ENCODE measurements around the gene PEX26. TPM values are rescaled to one million over a fixed set of nuclear protein-coding genes. Genes with fewer than 3 reads are reported as not detected.
A peak's percentile ranks its signal among the peaks of the same experiment; 100 is the strongest.

PEX26 gene
- total RNA-seq, 4 donors from 2014 or later, result 46.4 to 211 (median 93.4) TPM

DNA sequence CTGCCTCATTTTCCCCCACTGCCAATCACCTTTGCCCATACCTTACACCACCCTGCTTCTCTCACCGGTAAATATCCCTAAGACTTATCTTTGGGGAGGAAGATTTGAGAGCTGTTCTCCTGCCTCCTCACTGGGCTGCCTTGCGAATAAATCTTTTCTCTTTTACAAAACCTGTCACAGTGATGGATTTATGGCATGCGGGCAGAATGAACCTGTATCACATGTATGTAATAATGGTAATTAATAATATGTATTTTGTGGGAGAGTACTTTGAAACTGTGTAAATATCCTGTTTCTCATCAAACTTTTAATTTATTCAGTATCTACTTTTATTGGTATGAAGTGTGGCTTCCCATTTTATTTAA lies 68.6 kb downstream of the PEX26 start:
- DNase-seq, result no peak
- no peak overlapping the region for H3K27ac ChIP-seq
- intact Hi-C loops (cut with DNase I; ENCODE audit: low total_unique reads), result no loop called here
- peaks cover 0 to 16% (median 11%) of the 10 kb centered on the region in 4 donors for H3K4me1 ChIP-seq
- WGBS, 2 donors (ENCODE audit: low coverage in 1 of 2), result 90 to 92% methylated on average over 3 of the region's 3 CpGs
- in situ Hi-C loops (cut with MboI; ENCODE audit: low pct_ligation_motif_present in 1 of 4, low pct_unique_long_range_greater_than_20kb in 1 of 4, low sequenced_read_pairs in 3 of 4), result no loop called here
- H3K27me3 ChIP-seq, result no peaks in the 10 kb centered on the region
- H3K36me3 ChIP-seq, result no peaks in the 10 kb centered on the region
- TF ChIP-seq POLR2AphosphoS5 (IDR thresholded peaks at IDR 0.05), result no peak
- no peaks in the 10 kb centered on the region for H3K9me3 ChIP-seq
- H3K4me3 ChIP-seq, result no peak overlapping the region

DNA sequence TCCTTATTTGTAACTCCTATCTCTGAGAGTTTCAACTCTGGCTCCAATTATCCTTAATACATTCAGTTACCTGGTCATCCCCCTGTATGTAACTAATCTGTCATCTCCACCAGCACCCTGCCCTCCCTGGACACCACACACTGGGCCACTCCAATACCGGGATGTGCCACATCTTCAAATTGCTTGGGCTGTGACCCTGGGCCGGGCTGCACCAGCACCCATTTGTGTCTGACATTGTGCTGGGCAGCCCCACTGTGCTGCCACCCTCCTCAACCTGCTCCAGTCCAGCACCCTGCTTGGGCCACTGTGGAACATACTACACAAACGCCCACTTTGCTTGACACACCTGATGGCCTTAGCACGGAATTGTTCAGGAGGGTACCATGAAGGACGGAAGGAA lies 70.0 kb downstream of the PEX26 start:
- DNase-seq, result no peak
- H3K36me3 ChIP-seq, result no peaks in the 10 kb centered on the region
- no peak overlapping the region for H3K4me3 ChIP-seq
- 98 to 100% methylated on average over 1 to 5 of the region's 5 CpGs for WGBS, 2 donors (ENCODE audit: low coverage in 1 of 2)
- intact Hi-C loops (cut with DNase I; ENCODE audit: low total_unique reads), result no loop called here
- no peak overlapping the region for H3K27ac ChIP-seq
- in situ Hi-C loops (cut with MboI; ENCODE audit: low pct_ligation_motif_present in 1 of 4, low pct_unique_long_range_greater_than_20kb in 1 of 4, low sequenced_read_pairs in 3 of 4), result no loop called here
- no peaks in the 10 kb centered on the region for H3K9me3 ChIP-seq
- H3K27me3 ChIP-seq, result no peaks in the 10 kb centered on the region
- H3K4me1 ChIP-seq, result peaks cover 0 to 16% (median 11%) of the 10 kb centered on the region in 4 donors
- TF ChIP-seq, protein P1, sequence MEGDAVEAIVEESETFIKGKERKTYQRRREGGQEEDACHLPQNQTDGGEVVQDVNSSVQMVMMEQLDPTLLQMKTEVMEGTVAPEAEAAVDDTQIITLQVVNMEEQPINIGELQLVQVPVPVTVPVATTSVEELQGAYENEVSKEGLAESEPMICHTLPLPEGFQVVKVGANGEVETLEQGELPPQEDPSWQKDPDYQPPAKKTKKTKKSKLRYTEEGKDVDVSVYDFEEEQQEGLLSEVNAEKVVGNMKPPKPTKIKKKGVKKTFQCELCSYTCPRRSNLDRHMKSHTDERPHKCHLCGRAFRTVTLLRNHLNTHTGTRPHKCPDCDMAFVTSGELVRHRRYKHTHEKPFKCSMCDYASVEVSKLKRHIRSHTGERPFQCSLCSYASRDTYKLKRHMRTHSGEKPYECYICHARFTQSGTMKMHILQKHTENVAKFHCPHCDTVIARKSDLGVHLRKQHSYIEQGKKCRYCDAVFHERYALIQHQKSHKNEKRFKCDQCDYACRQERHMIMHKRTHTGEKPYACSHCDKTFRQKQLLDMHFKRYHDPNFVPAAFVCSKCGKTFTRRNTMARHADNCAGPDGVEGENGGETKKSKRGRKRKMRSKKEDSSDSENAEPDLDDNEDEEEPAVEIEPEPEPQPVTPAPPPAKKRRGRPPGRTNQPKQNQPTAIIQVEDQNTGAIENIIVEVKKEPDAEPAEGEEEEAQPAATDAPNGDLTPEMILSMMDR (IDR thresholded peaks at IDR 0.05), result no peak
- TF ChIP-seq POLR2AphosphoS5 (IDR thresholded peaks at IDR 0.05), result no peak
- no peak for TF ChIP-seq POLR2A (IDR thresholded peaks at IDR 0.05)
- no peak for TF ChIP-seq EP300 (IDR thresholded peaks at IDR 0.05; ENCODE audit: low read depth)

DNA sequence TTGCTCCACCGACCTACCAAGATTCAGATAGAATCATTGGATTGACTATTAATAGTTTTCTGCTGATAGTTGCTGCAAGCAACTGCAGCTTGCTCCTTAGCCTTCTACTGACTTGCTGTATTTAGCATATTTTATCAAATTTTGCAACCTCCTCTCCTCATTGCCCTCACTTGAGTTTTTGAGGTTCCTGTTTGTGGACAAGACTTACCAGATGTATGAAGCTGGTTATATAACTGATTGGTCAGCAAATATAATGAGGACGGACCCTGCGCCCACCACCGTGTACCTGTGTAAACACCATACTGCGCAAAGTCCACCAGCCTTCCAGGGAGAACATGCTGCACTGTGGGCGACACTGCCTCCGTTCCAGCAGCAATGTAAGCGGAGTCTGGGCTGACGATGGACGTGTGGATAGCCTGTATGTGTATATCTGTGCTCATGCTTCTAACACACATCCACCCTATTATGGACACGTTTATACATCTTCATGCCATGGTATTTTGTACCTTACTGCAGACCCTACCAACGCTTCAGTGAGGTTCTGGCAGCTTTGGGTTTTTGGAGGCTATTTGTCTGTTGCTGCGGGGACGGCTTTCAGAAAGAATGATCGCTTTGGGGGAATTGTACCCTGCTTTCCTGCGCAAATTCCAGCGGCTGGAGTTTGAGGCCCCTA lies 70.6 kb downstream of the PEX26 start:
- in situ Hi-C loops (cut with MboI; ENCODE audit: low pct_ligation_motif_present in 1 of 4, low pct_unique_long_range_greater_than_20kb in 1 of 4, low sequenced_read_pairs in 3 of 4), result no loop called here
- Histone ChIP-seq H3K27me3 (no peaks in the 10 kb centered on the region), H3K36me3 (no peaks in the 10 kb centered on the region), H3K9me3 (no peaks in the 10 kb centered on the region), H3K4me1 (peaks cover 0 to 16% (median 11%) of the 10 kb centered on the region in 4 donors), H3K27ac (no peak overlapping the region), H3K4me3 (no peak overlapping the region)
- no peak for DNase-seq
- intact Hi-C loops (cut with DNase I; ENCODE audit: low total_unique reads), result no loop called here
- TF ChIP-seq, protein P1 (IDR thresholded peaks at IDR 0.05), result no peak
- TF ChIP-seq POLR2A (IDR thresholded peaks at IDR 0.05), result no peak
- no peak for TF ChIP-seq EP300 (IDR thresholded peaks at IDR 0.05; ENCODE audit: low read depth)
- TF ChIP-seq POLR2AphosphoS5 (IDR thresholded peaks at IDR 0.05), result no peak
- 92% methylated on average over 11 to 17 of the region's 17 CpGs for WGBS, 2 donors (ENCODE audit: low coverage in 1 of 2)

DNA sequence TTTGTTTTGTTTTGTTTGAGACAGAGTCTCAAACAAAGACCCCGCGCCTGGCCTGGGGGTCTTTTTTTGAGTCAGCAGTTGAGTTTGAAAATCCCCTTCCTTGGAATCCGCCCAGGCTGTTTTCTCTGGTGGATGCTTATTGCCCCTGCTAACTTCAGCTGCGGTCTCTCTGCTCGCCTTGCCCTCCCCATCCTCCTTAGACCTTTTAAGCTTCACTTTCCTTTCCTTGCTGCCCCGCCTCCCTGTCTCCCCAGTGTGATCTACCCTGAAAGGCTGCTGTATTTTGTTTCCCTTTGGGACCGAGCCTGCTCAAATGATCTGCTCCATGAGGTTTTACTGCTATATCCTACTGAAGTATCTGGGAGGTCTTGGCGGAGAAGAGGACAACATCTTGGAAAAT lies 74.7 kb downstream of the PEX26 start:
- no peaks in the 10 kb centered on the region for H3K9me3 ChIP-seq
- H3K4me1 ChIP-seq, result peaks cover 0 to 22% (median 13%) of the 10 kb centered on the region in 4 donors
- peak overlapping the region in 1 of 4 donors; percentile 25 for H3K27ac ChIP-seq
- H3K27me3 ChIP-seq, result no peaks in the 10 kb centered on the region
- intact Hi-C loops (cut with DNase I; ENCODE audit: low total_unique reads) (no loop called here), in situ Hi-C loops (cut with MboI; ENCODE audit: low pct_ligation_motif_present in 1 of 4, low pct_unique_long_range_greater_than_20kb in 1 of 4, low sequenced_read_pairs in 3 of 4) (no loop called here)
- TF ChIP-seq POLR2A (IDR thresholded peaks at IDR 0.05), result no peak
- TF ChIP-seq POLR2AphosphoS5 (IDR thresholded peaks at IDR 0.05), result no peak
- TF ChIP-seq EP300 (IDR thresholded peaks at IDR 0.05; ENCODE audit: low read depth), result no peak
- TF ChIP-seq, protein P1 (IDR thresholded peaks at IDR 0.05), result no peak
- 75 to 93% methylated on average over 7 to 8 of the region's 8 CpGs for WGBS, 2 donors (ENCODE audit: low coverage in 1 of 2)
- DNase-seq, result no peak
- H3K4me3 ChIP-seq, result no peak overlapping the region
- H3K36me3 ChIP-seq, result no peaks in the 10 kb centered on the region

All from transverse colon (tissue), 4 donors.